T47D (cell line): Measurements from ENCODE around the gene ELOVL6.
"Not testable (repeated sequence)": the region's sequence is repeated elsewhere in the genome, so short reads cannot be mapped to it uniquely, and the experiment has no call there.

Source experiments
- DNase-seq, 2 experiments: peaks; one replicate each; pipeline versions ENCODE4 v3.0.0 to v3.0.0-alpha.2; 2011 to 2012; ENCODE audit warnings: low read depth in 1 of 2, low spot score in 1 of 2
- JUND ChIP-seq: IDR thresholded peaks from 2 replicates; pipeline ENCODE4 v1.6.1; 2012; ENCODE audit warnings: low read depth
- in situ Hi-C: cut with HindIII; loops from 2 replicates; pipeline ENCODE4 v1.10.0; 2016; ENCODE audit warnings: low sequenced_read_pairs, low pct_unique_long_range_greater_than_20kb

ELOVL6 gene

GRCh38 chr4:110064934-110065333 is 133.5 kb downstream of the ELOVL6 start:
- in situ Hi-C loops, result no loop called here
- TF ChIP-seq JUND, result no peak
- no peak for DNase-seq

GRCh38 chr4:110064295-110064694 is 134.1 kb downstream of the ELOVL6 start:
- in situ Hi-C loops, result no loop called here
- DNase-seq, result no peak
- no peak for TF ChIP-seq JUND

DNA sequence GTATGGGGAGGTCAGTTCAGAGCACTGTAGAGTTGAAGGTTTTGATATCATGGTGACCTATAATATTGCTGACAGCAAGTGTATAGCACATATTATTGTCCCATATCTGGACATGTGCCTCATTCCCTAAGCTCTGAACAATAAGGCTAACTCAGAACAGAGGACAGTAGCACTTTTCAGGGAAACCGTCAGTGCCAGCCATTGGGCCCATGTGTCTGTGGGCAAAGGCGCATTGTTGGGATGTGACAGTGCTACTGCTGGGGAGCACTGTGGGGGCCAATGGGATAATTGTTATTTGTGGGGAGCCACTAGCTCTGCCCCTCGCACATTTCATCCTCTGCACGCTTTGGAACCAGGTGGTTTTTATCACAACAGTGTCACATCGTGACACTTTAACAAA is 136.2 kb downstream of the ELOVL6 start:
- no peak for DNase-seq
- TF ChIP-seq JUND, result no peak
- in situ Hi-C loops, result no loop called here

DNA sequence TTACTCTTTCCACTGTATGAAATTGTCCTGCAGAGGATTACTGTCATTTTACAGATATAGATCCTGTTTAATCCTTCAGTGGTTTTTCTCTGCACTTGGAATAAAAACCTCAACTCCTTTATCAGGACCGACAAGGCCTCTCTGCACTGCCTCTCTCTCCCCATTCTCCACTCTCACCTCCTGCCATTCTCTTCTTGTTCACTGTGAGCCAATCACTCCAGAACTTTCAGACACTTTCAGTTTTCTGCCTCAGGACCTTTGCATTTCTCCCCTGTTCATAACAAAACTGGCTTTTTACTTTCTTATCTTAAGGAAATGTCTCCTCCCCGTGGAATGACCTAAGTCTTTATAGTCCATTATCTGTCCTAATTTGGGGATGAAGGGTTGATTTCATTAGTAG is 137.3 kb downstream of the ELOVL6 start:
- in situ Hi-C loops, result no loop called here
- no peak for TF ChIP-seq JUND
- DNase-seq, result no peak

DNA sequence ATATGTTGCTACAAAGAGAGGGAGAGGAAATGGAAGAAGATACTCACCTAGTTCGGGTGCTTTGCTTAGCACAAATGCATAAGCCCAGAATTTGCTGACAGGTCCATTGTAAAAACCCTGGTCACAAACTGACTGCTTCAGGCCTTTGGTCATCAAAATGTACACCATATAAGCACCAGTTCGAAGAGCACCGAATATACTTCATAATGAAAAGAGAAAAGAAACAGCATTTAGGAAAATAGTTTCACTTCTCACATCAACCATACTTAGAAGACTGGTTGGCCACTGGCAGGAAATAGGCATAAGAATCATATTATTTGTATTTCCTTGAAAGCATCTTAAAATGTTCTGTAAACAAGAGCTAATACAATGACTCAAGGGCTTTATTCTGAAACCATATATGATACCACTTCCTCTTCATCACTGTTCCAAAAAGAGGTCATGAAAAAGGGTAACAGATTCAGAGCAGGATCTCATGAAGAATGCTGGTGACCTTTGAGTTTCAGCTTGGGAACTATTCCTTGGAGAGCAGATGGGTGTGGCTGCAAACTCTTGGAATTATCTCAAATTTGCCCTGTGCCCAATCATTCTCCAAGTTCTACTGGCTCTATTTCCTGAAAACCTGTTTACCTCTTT is 138.7 kb downstream of the ELOVL6 start:
- DNase-seq, result no peak
- in situ Hi-C loops, result no loop called here
- TF ChIP-seq JUND, result no peak

DNA sequence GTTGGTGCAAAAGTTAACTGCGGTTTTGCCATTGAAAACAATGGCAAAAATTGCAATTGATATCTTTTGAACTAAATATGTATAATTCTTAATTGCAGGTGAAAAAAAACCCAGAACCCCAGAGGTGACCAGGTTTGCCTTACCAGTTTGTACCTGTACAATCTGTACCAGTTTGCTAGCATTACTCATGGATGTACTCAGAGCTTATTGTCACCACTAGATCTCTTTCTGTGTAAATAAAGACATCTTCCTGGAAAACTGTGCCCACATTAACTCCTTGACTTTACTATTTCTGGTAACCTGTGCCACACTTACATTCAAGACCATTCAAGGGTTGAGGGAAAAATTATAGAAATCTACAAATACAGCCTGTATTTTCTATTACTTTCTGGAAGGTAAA is 139.7 kb downstream of the ELOVL6 start:
- peak in 1 of 2 experiments; percentile 13 for DNase-seq
- no peak for TF ChIP-seq JUND
- in situ Hi-C loops, result no loop called here

DNA sequence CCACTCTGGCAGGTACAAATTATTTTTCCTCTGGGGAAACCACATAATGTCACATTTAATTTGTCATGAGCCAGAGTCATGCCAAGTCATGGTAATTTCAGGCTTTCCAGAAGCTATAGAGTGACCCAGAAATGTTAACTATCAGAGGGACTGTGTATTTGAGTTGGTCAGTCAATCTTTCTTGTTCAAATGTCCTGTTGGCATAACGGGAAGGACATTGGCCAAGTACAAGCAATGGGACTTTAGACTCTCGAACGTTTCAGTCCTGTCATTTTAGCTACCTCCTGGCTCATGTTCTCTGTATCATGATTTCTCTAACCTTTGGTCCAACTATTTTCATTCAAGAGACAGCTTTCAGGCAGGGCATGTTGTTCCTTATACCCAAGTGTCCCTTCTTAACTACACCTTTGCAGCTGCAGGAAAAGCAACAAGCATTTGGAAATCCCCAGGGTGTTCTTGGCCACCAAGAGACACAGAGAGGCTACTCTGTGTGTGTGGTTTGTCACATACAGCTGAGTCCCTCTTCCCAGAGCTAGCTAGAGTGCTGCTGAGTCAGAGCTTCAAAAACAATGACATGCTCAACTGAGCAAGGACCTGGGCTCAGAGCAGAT is 143.2 kb downstream of the ELOVL6 start:
- no peak for TF ChIP-seq JUND
- no peak for DNase-seq
- in situ Hi-C loops, result no loop called here

DNA sequence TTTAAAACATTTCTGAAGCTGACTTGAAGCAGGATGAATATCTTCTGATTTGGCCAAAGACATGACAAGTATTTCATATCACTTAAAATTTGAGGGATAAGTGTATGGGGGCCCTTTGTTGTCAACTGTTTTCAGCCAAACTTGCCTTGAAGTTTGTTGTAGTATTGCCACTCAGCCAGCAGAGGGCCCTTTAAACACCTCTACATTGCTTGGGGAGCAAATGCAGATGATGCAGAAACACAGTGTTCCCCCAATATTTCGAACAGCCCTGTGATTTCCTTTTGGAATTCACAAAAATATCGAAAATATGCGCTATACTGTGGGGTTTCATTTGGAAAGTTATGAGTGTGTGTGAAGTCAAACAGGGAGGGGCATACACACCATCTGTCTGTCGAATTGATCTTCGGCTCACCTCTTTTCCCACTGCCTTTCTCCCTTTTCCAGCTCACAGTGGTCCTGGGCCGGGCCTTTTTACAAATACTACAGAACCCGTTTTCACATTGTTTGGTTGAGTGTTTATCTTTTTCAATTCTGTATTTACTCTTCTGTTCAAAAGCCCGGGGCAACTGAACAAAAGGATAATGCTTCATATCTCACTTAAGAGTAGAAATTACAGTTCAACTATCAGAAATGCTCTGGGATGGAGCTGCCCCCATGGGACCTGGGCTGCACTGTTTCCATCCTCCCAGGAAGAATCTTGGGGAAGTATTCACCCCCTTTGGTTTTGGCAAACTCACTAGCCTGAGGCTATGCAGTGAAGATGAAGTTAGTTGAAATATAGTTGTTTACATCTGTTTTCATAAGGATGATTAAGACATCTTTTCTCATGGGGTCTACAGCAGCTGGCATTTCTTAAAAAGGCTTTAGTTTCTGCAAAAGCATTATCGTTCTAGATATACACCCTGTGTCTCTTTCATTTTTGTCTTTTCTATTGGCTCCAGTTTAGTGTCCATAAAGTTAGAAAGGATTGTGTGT is 148.2 kb downstream of the ELOVL6 start:
- peak in 1 of 2 experiments; percentile 49 for DNase-seq
- TF ChIP-seq JUND, result no peak
- in situ Hi-C loops, result no loop called here

DNA sequence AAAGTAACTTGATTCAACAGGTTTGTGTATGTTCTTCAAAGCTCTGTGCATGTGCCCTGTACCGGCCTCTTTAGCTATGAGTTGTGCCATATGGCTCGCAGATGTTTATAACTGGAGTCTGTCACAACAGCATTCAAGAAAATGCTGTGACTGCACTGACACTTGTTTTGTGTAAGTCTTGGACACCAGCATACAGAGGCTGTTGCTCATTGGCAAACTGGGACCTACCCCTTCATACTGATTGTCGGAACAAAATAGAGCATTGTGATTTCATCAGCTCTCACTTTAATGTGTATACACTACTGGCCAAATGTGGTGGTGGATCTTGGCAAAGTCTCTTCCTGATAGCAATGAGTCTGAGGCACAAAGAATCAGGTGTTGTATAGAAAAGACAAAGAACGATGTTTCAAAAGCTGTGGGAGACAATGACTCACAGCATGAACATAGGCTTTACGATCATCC is 151.8 kb downstream of the ELOVL6 start:
- no peak for DNase-seq
- TF ChIP-seq JUND, result no peak

DNA sequence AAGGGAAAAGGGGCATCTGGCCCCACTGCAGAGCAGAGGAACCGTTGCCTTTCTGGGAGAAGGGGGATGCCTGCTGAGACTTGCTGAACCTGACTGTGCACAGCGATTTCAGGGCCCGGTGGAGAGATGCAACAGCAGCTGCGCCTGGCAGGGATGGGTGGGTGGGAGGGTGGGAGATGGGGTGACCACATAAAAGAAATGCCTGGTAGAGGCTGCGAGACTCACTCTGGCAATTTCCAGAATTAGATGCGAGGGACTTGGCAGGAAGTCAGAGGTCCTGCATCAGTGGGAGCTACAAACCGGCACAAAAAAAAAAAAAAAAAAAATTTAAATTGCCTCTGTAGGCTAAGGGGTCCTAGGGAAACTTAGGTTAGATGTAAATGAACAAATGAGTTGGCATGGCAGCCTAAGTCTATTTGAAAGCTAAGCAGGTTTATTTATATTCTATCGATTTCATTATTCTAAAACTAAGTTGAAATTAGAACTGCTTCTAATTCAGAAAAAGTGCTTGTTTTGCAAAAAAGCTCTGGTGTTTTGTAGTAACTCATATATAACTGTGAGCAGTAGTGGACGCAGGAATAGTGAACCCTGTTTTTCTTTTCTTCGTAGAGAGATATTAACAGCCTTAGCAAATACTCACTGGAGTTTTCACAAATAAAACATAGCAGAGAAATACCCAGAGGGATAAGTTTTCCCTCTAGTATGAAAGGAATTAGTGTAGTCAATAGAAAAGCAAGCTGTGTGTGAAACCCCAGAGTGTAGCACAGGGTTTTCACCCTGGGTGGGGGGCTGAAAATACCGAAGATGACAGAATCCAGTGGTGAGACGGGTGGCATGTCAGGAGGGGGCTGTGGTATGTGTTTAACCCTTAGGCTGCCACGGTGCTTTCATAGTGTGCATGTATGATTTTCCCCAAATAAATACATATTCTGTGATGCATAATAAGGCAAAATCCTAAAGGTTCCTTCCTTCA is 155.6 kb downstream of the ELOVL6 start:
- in situ Hi-C loops, result no loop called here
- TF ChIP-seq JUND, result no peak
- no peak for DNase-seq

More for the DNA sequence above, 151.8 kb downstream of the ELOVL6 start:
- in situ Hi-C loops, result no loop called here

DNA sequence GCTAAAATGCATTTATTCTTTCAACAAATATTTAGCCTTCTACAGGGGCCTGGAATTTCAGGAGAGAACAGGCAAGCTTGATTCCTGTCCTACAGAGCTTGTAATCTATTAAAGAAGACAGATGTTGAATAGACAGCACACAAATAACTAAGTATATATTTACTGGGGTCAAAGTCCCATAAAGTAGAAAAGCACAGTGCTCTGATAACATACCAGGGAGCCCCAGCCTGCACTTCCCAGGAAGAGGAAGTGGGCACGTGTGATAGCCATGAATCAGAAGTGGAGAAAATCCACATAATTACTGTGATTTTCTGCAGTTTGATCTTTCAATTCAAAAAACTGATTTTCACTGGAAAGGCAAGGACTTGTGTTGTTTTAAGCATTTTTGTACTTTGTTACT is 156.7 kb downstream of the ELOVL6 start:
- DNase-seq, result no peak
- TF ChIP-seq JUND, result no peak
- in situ Hi-C loops, result no loop called here

- DNase-seq, in situ Hi-C loops: not testable (repeated sequence)
These were observed 159.3 kb downstream of the ELOVL6 start for GRCh38 chr4:110039164-110039563.
